GM18861 (cell line): ENCODE results near the gene GPHN.
"Not testable (repeated sequence)": the region's sequence is repeated elsewhere in the genome, so short reads cannot be mapped to it uniquely, and the experiment has no call there.

ENCODE experiments used
- ATAC-seq: cut with Tn5 transposase; IDR thresholded peaks from one replicate; pipeline ENCODE4 v1.9.1; 2021; ENCODE audit not compliant: unreplicated experiment

GPHN gene

GRCh38 chr14:66651536-66652220, 143.7 kb downstream of the GPHN start:
- ATAC-seq: no peak

- no peak for ATAC-seq
Measured at GRCh38 chr14:66652525-66653106, 144.7 kb downstream of the GPHN start.

- ATAC-seq: no peak
Measured at GRCh38 chr14:66657780-66658179, 149.8 kb downstream of the GPHN start.

- ATAC-seq: no peak
Measured at GRCh38 chr14:66662374-66662773, 154.4 kb downstream of the GPHN start.

- no peak for ATAC-seq
Measured at GRCh38 chr14:66677780-66678179, 169.8 kb downstream of the GPHN start.

- ATAC-seq: no peak
Measured at GRCh38 chr14:66680216-66680615, 172.3 kb downstream of the GPHN start.

GRCh38 chr14:66696326-66696725, 188.4 kb downstream of the GPHN start:
- no peak for ATAC-seq

GRCh38 chr14:66698503-66698902, 190.6 kb downstream of the GPHN start:
- no peak for ATAC-seq

GRCh38 chr14:66701813-66702212, 193.9 kb downstream of the GPHN start:
- ATAC-seq: no peak

- ATAC-seq: no peak
Measured at GRCh38 chr14:66708267-66708666, 200.3 kb downstream of the GPHN start.

GRCh38 chr14:66709291-66709690, 201.3 kb downstream of the GPHN start:
- ATAC-seq: no peak

GRCh38 chr14:66714291-66714690, 206.3 kb downstream of the GPHN start:
- ATAC-seq: not testable (repeated sequence)

GRCh38 chr14:66715313-66715712, 207.4 kb downstream of the GPHN start:
- ATAC-seq: not testable (repeated sequence)

- no peak for ATAC-seq
Measured at GRCh38 chr14:66716227-66716626, 208.3 kb downstream of the GPHN start.

GRCh38 chr14:66717561-66718140, 209.7 kb downstream of the GPHN start:
- ATAC-seq: no peak

- ATAC-seq: no peak
Measured at GRCh38 chr14:66724996-66725395, 217.0 kb downstream of the GPHN start.

GRCh38 chr14:66731298-66731697, 223.4 kb downstream of the GPHN start:
- ATAC-seq: not testable (repeated sequence)

GRCh38 chr14:66735853-66736252, 227.9 kb downstream of the GPHN start:
- no peak for ATAC-seq

- no peak for ATAC-seq
Measured at GRCh38 chr14:66739826-66740225, 231.9 kb downstream of the GPHN start.

GRCh38 chr14:66745078-66745477, 237.1 kb downstream of the GPHN start:
- ATAC-seq: no peak

GRCh38 chr14:66746316-66747006, 238.5 kb downstream of the GPHN start:
- no peak for ATAC-seq

GRCh38 chr14:66752109-66752508, 244.2 kb downstream of the GPHN start:
- ATAC-seq: peak; percentile 73
